HFFc6 (cell line): ENCODE results near the gene BRCA2. TPM values are rescaled to one million over a fixed set of nuclear protein-coding genes. Genes with fewer than 3 reads are reported as not detected.

Experiments used
- DNase-seq: peaks from one replicate; pipeline ENCODE4 v3.0.0-alpha.2; 2018
- H3K27ac Mint-ChIP-seq: 2 replicates; pipeline ENCODE4 v1.8.0; 2020; ENCODE audit warnings: mild to moderate bottlenecking, mixed read lengths
- H3K27me3 Mint-ChIP-seq: 2 replicates; pipeline ENCODE4 v1.8.0; 2021; ENCODE audit warnings: mild to moderate bottlenecking, moderate library complexity, mixed read lengths; ENCODE audit not compliant: insufficient read depth
- H3K36me3 Mint-ChIP-seq: 2 replicates; pipeline ENCODE4 v1.8.0; 2021; ENCODE audit warnings: low read depth, mixed read lengths
- H3K4me1 Mint-ChIP-seq: 2 replicates; pipeline ENCODE4 v1.8.0; 2020; ENCODE audit warnings: low read depth, mixed read lengths
- H3K4me3 Mint-ChIP-seq: 2 replicates; pipeline ENCODE4 v1.8.0; 2020; ENCODE audit warnings: mild to moderate bottlenecking, moderate library complexity, mixed read lengths
- H3K9me3 Mint-ChIP-seq: 2 replicates; pipeline ENCODE4 v1.8.0; 2020; ENCODE audit warnings: mild to moderate bottlenecking, mixed read lengths
- total RNA-seq, 6 experiments: library from RNA; stranded (reverse); fragmentation: NEBNext Ultra II Directional; extraction: Animal tissue kit (Norgen Biotek cat#: 25700); gene quantifications; 2 replicates in 1 of 6; 3 replicates in 5 of 6; pipeline ENCODE4 v1.2.3, GENCODE V29; 2021
- TF ChIP-seq, protein P1 (sequence below): fragments of 200-600 bp; sonication (generic); IDR thresholded peaks from 2 replicates; pipeline ENCODE4 v1.5.0; 2021; ENCODE audit warnings: antibody characterized with exemption, mild to moderate bottlenecking

The BRCA2 gene
- total RNA-seq, 6 experiments from 2014 or later: 4.0 to 8.4 (median 8.2) TPM

DNA sequence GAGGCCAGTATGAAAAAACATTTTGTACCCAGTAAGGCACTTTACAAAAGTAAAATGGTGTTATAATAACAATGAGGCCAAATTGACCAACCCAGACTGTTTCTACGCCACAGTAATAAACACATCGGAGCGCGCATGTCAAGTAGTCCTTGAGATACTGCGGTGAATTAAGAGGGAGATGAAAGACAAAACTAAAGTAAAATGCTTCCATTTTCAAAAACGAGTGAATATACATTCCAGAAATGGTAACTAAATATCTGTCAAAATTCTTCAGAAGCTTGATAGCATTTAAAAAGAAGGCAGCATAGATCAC, 93.6 kb downstream of the BRCA2 start:
- Mint-ChIP-seq H3K4me1 (peaks cover 23% of the 10 kb centered on the region), H3K27me3 (no peaks in the 10 kb centered on the region), H3K9me3 (no peaks in the 10 kb centered on the region), H3K36me3 (no peaks in the 10 kb centered on the region), H3K4me3 (no peak overlapping the region), H3K27ac (no peak overlapping the region)
- DNase-seq: no peak
- TF ChIP-seq, protein P1, sequence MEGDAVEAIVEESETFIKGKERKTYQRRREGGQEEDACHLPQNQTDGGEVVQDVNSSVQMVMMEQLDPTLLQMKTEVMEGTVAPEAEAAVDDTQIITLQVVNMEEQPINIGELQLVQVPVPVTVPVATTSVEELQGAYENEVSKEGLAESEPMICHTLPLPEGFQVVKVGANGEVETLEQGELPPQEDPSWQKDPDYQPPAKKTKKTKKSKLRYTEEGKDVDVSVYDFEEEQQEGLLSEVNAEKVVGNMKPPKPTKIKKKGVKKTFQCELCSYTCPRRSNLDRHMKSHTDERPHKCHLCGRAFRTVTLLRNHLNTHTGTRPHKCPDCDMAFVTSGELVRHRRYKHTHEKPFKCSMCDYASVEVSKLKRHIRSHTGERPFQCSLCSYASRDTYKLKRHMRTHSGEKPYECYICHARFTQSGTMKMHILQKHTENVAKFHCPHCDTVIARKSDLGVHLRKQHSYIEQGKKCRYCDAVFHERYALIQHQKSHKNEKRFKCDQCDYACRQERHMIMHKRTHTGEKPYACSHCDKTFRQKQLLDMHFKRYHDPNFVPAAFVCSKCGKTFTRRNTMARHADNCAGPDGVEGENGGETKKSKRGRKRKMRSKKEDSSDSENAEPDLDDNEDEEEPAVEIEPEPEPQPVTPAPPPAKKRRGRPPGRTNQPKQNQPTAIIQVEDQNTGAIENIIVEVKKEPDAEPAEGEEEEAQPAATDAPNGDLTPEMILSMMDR: no peak

DNA sequence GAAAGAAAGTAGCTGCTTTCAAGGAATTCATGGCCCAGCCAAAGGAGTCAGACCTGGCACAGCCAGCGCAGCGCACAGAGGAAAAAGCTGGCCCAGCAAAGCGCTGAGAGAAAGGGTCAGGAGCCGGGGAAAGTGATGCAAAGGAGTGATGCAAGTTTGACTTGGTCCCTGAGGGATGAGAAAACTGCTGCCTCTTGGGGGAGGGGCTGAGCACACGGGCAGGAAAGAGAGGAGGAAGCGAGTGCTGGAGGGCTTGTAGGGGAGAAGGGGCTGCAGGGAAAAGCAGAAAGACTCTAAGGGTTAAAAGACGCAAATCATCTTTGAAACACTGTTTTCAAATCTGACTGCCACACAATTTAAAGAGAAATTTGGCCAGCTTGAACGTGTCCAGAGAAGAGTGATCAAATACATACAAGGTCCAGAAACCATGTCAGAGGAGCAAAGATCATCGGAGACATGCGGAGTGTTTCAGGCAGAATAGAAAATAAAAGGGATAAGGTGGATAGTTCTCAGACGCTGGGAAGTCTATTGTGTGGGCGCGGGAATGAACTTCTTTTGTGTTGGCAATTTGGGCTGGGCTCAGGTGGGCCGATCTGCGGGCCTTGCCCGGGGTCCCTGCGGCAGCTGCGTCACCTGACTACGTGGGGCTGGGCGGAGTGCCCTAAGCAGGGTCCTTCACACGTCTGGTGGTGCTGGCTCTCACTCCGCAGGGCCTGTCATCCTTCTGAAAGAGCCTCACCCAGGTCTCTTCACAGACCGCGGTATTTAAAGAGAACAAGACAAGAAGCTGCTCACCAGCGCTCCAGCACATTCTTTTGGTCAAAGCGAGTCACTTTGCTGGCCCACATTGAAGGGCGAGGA, 94.5 kb downstream of the BRCA2 start:
- no peaks in the 10 kb centered on the region for H3K9me3 Mint-ChIP-seq
- peak overlapping the region; percentile 61 for H3K4me3 Mint-ChIP-seq
- no peaks in the 10 kb centered on the region for H3K27me3 Mint-ChIP-seq
- DNase-seq: peak; percentile 24
- no peaks in the 10 kb centered on the region for H3K36me3 Mint-ChIP-seq
- TF ChIP-seq, protein P1: no peak
- H3K4me1 Mint-ChIP-seq: peaks cover 23% of the 10 kb centered on the region
- H3K27ac Mint-ChIP-seq: no peak overlapping the region

DNA sequence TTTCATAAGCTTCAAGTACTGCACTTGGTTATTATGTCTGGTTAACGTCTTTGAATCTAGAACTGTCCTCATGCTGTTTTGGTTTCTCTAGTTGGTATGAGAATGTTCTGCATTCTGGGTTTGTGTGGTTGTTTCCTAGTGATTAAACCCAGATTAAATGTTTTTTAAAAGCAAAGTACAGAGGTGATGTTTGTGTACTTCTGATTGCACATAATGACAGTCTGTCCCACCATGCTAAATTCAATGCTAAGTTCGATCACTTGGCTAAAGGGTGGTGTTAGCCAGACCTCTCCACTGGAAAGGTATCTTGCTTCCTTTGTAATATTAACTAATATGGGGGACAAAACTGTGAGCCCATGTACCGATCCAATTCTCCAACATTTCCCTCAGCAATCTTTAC, 98.0 kb downstream of the BRCA2 start:
- DNase-seq: no peak
- H3K36me3 Mint-ChIP-seq: peaks cover 7% of the 10 kb centered on the region
- TF ChIP-seq, protein P1: no peak
- H3K27ac Mint-ChIP-seq: no peak overlapping the region
- H3K27me3 Mint-ChIP-seq: no peaks in the 10 kb centered on the region; the same call in none of the 2 replicates
- H3K4me3 Mint-ChIP-seq: no peak overlapping the region
- H3K9me3 Mint-ChIP-seq: peaks cover 8% of the 10 kb centered on the region
- H3K4me1 Mint-ChIP-seq: peaks cover 22% of the 10 kb centered on the region

GRCh38 chr13:32414580-32414979, 99.3 kb downstream of the BRCA2 start:
- Mint-ChIP-seq H3K27ac (no peak overlapping the region), H3K27me3 (peaks cover 3% of the 10 kb centered on the region), H3K9me3 (peaks cover 18% of the 10 kb centered on the region)

DNA sequence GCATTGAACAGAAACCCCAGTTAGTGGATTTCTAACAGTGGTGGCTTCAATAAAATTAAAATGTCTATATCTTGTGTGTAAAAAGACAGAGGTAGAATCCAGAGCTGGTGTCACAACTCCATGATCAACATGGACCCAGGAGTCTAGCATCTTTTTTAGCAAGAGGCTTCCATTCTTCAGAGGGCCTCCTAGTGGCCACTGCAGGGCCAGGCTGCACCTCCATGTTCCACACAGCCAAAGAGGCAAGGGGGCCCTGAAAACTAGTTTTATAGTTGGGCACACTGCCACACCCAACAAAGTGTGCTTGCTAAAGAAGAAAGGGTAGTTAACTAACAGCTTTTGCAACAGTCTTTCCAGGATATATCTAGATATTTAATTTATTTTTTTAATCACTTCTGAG, 99.7 kb downstream of the BRCA2 start:
- peaks cover 5% of the 10 kb centered on the region for H3K27me3 Mint-ChIP-seq
- no peak overlapping the region for H3K27ac Mint-ChIP-seq
- peaks cover 22% of the 10 kb centered on the region for H3K9me3 Mint-ChIP-seq
- no peak for DNase-seq
- H3K4me3 Mint-ChIP-seq: no peak overlapping the region
- peaks cover 22% of the 10 kb centered on the region for H3K36me3 Mint-ChIP-seq
- H3K4me1 Mint-ChIP-seq: peaks cover 5% of the 10 kb centered on the region
- TF ChIP-seq, protein P1: peak; percentile 77

More at GRCh38 chr13:32414580-32414979, 99.3 kb downstream of the BRCA2 start:
- TF ChIP-seq, protein P1: no peak
- peaks cover 9% of the 10 kb centered on the region for H3K4me1 Mint-ChIP-seq
- H3K4me3 Mint-ChIP-seq: no peak overlapping the region
- peaks cover 17% of the 10 kb centered on the region for H3K36me3 Mint-ChIP-seq
- DNase-seq: no peak
